GM10266 (cell line): ENCODE data around the gene PLPPR2.
A peak's percentile ranks its signal among the peaks of the same experiment; 100 is the strongest.
"Not testable (repeated sequence)": the region's sequence is repeated elsewhere in the genome, so short reads cannot be mapped to it uniquely, and the experiment has no call there.

ENCODE experiments used
- DNase-seq: peaks from one replicate; pipeline ENCODE4 v3.0.0; 2012; ENCODE audit errors: extremely low spot score
- TF ChIP-seq, protein P1 (sequence below): IDR thresholded peaks from 2 replicates; pipeline ENCODE4 v1.5.1; 2012; ENCODE audit warnings: mild to moderate bottlenecking, low read depth; ENCODE audit not compliant: control insufficient read depth, insufficient read depth; ENCODE audit errors: missing control alignments

The PLPPR2 gene

DNA sequence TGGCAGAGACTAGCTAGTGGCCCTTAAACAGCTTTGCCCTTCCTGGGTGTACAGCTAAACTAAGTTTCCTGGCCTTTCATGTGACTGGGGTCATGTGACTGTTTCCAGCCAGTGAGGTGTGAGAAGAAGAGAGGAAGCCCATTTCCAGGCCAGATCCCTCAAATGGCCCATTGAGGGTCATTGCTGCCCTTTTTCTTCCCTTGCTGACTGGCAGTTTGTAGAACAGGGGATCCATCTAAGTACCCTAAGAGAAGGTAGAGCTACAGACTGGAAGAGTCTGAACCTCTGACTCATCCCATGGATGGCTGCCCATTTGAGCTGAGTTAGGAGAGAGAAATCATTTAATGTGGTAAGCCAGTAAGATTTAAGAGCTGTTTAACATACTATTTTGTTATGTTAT, 22.0 kb downstream of the PLPPR2 start:
- TF ChIP-seq, protein P1, sequence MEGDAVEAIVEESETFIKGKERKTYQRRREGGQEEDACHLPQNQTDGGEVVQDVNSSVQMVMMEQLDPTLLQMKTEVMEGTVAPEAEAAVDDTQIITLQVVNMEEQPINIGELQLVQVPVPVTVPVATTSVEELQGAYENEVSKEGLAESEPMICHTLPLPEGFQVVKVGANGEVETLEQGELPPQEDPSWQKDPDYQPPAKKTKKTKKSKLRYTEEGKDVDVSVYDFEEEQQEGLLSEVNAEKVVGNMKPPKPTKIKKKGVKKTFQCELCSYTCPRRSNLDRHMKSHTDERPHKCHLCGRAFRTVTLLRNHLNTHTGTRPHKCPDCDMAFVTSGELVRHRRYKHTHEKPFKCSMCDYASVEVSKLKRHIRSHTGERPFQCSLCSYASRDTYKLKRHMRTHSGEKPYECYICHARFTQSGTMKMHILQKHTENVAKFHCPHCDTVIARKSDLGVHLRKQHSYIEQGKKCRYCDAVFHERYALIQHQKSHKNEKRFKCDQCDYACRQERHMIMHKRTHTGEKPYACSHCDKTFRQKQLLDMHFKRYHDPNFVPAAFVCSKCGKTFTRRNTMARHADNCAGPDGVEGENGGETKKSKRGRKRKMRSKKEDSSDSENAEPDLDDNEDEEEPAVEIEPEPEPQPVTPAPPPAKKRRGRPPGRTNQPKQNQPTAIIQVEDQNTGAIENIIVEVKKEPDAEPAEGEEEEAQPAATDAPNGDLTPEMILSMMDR, result no peak
- DNase-seq, result no peak

DNA sequence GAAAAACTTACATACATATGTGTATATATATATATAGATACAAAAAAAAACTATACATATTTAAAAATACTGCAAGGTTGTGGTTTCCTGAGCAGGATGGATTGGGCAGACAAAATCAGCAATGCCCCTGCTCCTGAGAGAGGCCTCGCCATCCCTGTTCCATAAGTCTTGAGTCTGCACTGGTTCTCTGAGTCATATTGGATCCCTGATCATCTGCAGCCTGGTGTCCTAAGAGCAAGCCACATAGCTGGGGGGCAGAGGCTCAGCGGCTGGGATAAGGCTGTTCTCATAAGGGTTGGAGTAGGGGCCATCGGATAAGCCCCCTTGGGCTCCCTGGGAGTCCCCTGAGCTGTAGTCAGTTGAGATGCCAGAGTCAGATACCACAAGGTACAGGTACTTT, 22.5 kb downstream of the PLPPR2 start:
- DNase-seq, result no peak
- TF ChIP-seq, protein P1, result no peak

DNA sequence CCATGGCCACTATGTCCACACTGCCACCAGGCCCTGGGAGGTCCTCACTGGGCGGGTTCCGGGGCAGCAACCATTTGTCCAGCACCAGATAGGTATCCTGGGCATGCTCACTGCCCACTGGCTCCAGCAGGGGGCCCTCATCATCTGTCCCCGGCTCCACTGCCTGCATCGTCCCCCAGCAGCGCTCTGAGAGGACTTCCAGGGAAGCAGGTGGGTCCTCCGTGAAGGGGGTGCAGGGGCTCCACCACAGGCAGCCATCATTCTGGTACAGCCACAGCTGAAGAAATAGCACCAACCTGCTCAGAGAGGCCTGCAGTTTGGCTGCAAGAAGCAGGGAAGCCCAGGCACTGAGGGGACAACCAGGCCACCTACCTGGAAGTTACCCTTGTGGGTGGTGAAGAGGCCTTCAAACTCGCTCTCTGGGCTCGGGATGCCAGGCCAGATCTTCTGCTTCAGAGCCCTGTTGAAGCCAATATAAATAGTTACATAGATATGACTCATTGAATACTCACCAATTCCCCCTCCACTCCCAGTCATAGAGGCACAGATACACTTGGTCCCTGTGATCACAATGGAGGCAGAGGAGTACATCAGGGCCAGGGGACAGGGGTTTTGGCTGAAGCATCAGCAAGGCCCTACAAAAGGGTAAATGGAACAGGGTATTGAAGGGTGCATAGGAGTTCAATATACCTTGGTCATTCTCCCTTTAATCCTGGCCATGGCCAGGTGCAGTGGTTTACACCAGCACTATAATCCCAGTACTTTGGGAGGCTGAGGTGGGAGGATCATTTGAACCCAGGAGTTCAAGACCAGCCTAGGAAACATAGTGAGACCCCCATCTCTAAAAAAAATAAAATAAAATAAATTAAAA, 23.3 kb downstream of the PLPPR2 start:
- no peak for DNase-seq
- TF ChIP-seq, protein P1, result peak; percentile 63

DNA sequence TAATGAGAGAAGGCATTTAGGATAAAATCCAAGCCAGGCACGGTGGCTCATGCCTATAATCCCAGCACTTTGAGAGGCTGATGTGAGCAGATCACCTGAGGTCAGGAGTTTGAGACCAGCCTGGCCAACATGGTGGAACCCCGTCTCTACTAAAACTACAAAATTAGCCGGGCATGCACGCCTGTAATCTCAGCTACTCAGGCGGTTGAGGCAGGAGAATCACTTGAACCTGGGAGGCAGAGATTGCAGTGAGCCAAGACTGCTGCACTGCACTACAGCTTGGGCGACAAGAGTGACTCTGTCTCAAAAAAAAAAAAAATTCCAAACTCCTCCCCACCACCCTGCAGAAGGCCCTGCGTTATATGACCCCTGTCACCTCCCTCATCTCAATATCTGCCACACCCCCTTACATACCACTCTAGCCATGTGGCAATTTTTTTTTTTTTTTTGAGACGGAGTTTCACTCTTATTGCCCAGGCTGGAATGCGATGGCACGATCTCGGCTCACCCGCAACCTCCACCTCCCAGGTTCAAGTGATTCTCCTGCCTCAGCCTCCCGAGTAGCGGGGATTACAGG, 24.1 kb downstream of the PLPPR2 start:
- DNase-seq, result not testable (repeated sequence)

DNA sequence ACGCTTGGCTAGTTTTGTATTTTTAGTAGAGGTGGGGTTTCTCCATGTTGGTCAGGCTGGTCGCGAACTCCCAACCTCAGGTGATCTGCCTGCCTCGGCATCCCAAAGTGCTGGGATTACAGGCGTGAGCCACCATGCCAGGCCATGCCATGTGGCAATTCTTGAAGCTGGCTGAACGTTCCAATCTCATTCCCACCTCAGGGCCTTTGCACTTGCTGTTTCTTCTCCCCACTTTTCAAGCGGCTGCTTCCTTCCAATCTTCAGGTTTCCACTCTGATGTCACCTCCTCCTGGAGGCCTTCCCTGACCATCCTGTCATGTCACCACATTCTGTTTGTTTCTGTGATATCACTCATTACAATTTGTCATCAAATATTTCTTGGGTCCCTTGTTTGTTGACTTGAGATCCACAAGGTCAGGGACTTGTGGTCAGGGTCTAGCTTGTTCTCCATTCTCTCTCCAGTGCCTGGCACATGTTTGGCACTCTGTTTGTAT, 24.7 kb downstream of the PLPPR2 start:
- TF ChIP-seq, protein P1, result no peak
- DNase-seq, result no peak

DNA sequence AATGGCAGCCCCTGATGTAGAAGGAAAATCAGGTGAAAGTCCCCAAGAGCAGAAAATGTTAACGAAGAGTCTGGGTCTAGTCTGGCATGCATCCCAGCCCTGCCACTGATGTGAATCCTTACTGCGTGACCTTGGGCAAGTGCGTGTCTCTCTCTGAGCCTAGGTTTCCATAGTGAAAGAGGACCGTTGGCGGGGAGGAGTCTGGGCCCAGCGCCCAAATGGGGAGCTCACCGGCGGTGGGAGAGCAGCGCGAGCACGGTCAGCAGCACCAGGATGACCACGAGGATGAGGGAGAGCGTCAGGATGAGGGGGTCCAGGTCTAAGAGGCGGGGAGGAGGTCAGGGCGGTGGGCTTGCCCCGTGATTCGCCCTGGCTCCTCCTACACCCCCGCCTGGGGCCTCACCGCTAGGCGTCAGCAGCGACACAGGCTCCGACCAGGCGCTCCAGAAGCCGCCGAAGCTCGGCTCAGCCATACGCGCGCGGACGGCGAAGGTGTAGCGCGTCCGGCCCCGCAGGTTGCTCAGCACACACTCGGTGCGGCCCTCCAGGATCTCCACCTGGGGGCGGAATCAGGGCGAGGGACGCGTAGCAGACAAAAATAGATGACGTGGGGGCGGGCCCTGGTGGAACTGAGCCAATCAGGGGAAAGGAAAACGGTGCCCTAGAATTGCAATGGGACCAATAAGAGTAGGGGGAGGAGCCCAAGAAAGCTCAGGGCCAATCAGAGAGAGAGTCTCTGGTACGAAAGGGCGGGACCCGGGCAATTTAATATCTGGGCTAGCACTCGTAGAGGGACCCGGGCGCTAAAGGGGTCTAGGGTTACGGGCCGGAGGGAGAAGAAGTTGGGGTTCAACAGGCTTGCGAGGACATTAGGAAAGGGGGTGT, 25.7 kb downstream of the PLPPR2 start:
- peak; percentile 99 for DNase-seq
- TF ChIP-seq, protein P1, result peak; percentile 78

DNA sequence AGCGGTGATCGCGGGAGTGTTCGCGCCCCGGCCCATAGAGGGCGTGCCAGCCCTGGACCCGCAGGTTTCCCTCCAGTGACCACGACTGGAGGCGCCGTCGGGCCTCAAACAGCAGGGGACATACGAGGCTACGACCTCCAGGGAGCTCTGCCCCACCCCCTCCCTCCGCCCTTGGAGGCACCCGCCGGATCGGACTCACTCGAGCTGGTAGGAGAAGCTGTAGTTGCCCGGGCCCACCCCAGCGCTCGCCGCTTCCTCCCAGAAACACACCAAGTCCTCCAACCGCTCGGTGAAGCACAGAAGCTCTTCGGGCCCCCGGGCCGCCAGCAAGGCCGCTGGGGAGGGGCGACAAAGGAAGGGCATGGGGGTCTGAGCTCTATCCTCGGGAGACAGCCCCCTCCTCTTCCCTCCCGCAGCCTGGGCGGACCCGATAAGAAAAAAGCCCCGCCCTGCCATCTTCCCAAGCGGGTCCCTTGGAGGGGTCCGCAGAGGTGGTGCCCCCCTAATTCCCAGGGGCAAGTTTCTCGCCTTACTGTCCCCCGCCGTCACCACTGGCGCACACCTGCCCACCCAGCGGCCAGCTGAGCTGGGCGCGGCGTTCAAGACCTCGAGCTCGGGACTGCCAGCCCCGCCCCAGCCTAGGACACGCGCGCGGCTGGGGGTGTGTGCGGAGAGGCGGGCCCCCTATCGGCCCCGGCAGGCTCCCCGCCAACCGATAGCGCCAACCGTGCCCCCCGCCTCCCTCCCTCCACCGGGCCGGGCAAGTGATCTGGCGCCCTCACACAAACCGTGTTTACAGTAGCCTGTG, 27.9 kb downstream of the PLPPR2 start:
- TF ChIP-seq, protein P1, result peak; percentile 83
- DNase-seq, result peak; percentile 66
